GM18517 (cell line): ENCODE measurements around the gene VPS37C.
"Not testable (repeated sequence)": the region's sequence is repeated elsewhere in the genome, so short reads cannot be mapped to it uniquely, and the experiment has no call there.

Experiments used
- ATAC-seq: cut with Tn5 transposase; IDR thresholded peaks from one replicate; pipeline ENCODE4 v1.9.1; 2021; ENCODE audit warnings: mild to moderate bottlenecking, moderate library complexity; ENCODE audit not compliant: unreplicated experiment

The VPS37C gene

GRCh38 chr11:61176446-61176845 is 15.2 kb upstream of the VPS37C start:
- ATAC-seq: no peak

GRCh38 chr11:61174949-61175348 is 13.7 kb upstream of the VPS37C start:
- ATAC-seq: no peak

- ATAC-seq: no peak
These were observed 13.0 kb upstream of the VPS37C start for GRCh38 chr11:61174273-61174672.

- ATAC-seq: no peak
These were observed 12.2 kb upstream of the VPS37C start for GRCh38 chr11:61173456-61173855.

GRCh38 chr11:61172888-61173287 is 11.7 kb upstream of the VPS37C start:
- ATAC-seq: no peak

GRCh38 chr11:61172356-61172755 is 11.1 kb upstream of the VPS37C start:
- no peak for ATAC-seq

- no peak for ATAC-seq
These were observed 10.7 kb upstream of the VPS37C start for GRCh38 chr11:61171907-61172306.

GRCh38 chr11:61170566-61170965 is 9.3 kb upstream of the VPS37C start:
- no peak for ATAC-seq

- ATAC-seq: no peak
These were observed 7.6 kb upstream of the VPS37C start for GRCh38 chr11:61168800-61169199.

GRCh38 chr11:61168042-61168688 is 6.9 kb upstream of the VPS37C start:
- no peak for ATAC-seq

GRCh38 chr11:61166331-61166730 is 5.1 kb upstream of the VPS37C start:
- not testable (repeated sequence) for ATAC-seq

- ATAC-seq: not testable (repeated sequence)
These were observed 4.6 kb upstream of the VPS37C start for GRCh38 chr11:61165785-61166184.

GRCh38 chr11:61164606-61165424 is 3.6 kb upstream of the VPS37C start:
- ATAC-seq: no peak

GRCh38 chr11:61163714-61164605 is 2.7 kb upstream of the VPS37C start:
- no peak for ATAC-seq

- no peak for ATAC-seq
These were observed 1.8 kb upstream of the VPS37C start for GRCh38 chr11:61163021-61163420.

GRCh38 chr11:61162092-61162941 is 1.1 kb upstream of the VPS37C start:
- ATAC-seq: no peak

- no peak for ATAC-seq
These were observed 588 bp downstream of the VPS37C start for GRCh38 chr11:61160487-61161189.

- no peak for ATAC-seq
These were observed 2.4 kb downstream of the VPS37C start for GRCh38 chr11:61158691-61159381.

- ATAC-seq: no peak
These were observed 3.5 kb downstream of the VPS37C start for GRCh38 chr11:61157743-61158142.
